Thymus (tissue), 11 donors: ENCODE results near the gene PLEKHA5. TPM values are rescaled to one million over a fixed set of nuclear protein-coding genes. Genes with fewer than 3 reads are reported as not detected.
"Not testable (repeated sequence)": the region's sequence is repeated elsewhere in the genome, so short reads cannot be mapped to it uniquely, and the experiment has no call there.

Source experiments
- DNase-seq, 9 donors: peaks; one replicate each; pipeline ENCODE4 v3.0.0-alpha.2; 2013; ENCODE audit warnings: low spot score in 9 of 9, low read depth in 6 of 9, missing footprints in 1 of 9
- H3K27ac ChIP-seq, 2 donors: one replicate each; pipeline ENCODE4 v1.5.1; 2013; ENCODE audit warnings: control low read depth in 1 of 2, low read depth in 1 of 2, low read length in 1 of 2, mild to moderate bottlenecking in 1 of 2, moderate library complexity in 1 of 2
- H3K27me3 ChIP-seq, 2 donors: one replicate each; pipeline ENCODE4 v1.5.1; 2013; ENCODE audit warnings: low read length in 1 of 2; ENCODE audit not compliant: control insufficient read depth in 2 of 2, insufficient read depth in 1 of 2
- H3K36me3 ChIP-seq, 2 donors: one replicate each; pipeline ENCODE4 v1.5.1; 2013; ENCODE audit warnings: low read length in 1 of 2, mild to moderate bottlenecking in 1 of 2, moderate library complexity in 1 of 2; ENCODE audit not compliant: control insufficient read depth in 2 of 2, insufficient read depth in 2 of 2
- H3K4me1 ChIP-seq, 2 donors: one replicate each; pipeline ENCODE4 v1.5.1; 2013; ENCODE audit warnings: low read length in 2 of 2; ENCODE audit not compliant: control insufficient read depth in 2 of 2, insufficient read depth in 2 of 2
- H3K4me3 ChIP-seq, 2 donors: one replicate each; pipeline ENCODE4 v1.5.1; 2013; ENCODE audit warnings: low read length in 2 of 2, control low read depth in 1 of 2, mild to moderate bottlenecking in 1 of 2
- H3K9me3 ChIP-seq, 2 donors: one replicate each; pipeline ENCODE4 v1.5.1; 2013; ENCODE audit warnings: low read length in 1 of 2, mild to moderate bottlenecking in 1 of 2; ENCODE audit not compliant: control insufficient read depth in 2 of 2, insufficient read depth in 1 of 2
- WGBS: extraction: QIAGEN DNeasy Blood & Tissue Kit; methylation state at CpG from one replicate; pipeline ENCODE4 v1.1.7; 2013; 5-methylcytosine and 5-hydroxymethylcytosine counted together
- polyA plus RNA-seq: library from polyadenylated mRNA; stranded (reverse); fragments of 200-250 nt; gene quantifications from one replicate; pipeline ENCODE4 v1.2.3, GENCODE V29; 2013
- total RNA-seq: library from RNA; stranded (reverse); fragments of 120-200 nt; gene quantifications from one replicate; pipeline ENCODE4 v1.2.4, GENCODE V29; 2013
- donor health status: healthy.

Gene PLEKHA5
- total and polyA plus RNA-seq, 2 donors, result 12.2 to 18.0 TPM

DNA sequence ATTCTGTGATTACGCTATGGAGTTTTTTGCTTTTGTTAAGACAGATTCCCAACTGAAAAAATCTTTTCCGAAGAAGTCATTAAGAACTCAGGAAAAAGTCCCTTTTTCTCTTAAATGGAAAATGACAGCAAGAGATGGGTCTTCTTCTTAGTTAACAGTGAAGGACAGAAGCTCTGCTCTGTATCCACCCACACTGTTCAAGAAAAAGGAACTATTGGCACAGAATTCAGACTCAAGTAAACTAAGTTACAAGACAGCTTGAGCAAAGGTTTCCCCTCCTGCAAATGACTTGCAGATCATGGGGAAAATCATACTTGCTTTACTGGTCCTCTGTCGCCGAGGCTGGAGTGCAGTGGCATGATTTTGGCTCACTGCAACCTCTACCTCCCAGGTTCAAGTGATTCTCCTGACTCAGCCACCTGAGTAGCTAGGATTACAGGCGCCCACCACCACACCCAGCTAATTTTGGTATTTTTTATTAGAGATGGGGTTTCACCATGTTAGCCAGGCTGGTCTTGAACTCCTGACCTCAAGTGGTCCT, 172.6 kb downstream of the PLEKHA5 start:
- 96% methylated on average over 5 of the region's 5 CpGs for WGBS
- no peak for DNase-seq
- Histone ChIP-seq H3K4me1 (no peaks in the 10 kb centered on the region), H3K27ac (no peak overlapping the region), H3K36me3 (peaks cover 0 to 2% of the 10 kb centered on the region in 2 donors), H3K4me3 (no peak overlapping the region), H3K9me3 (no peaks in the 10 kb centered on the region), H3K27me3 (no peaks in the 10 kb centered on the region)

DNA sequence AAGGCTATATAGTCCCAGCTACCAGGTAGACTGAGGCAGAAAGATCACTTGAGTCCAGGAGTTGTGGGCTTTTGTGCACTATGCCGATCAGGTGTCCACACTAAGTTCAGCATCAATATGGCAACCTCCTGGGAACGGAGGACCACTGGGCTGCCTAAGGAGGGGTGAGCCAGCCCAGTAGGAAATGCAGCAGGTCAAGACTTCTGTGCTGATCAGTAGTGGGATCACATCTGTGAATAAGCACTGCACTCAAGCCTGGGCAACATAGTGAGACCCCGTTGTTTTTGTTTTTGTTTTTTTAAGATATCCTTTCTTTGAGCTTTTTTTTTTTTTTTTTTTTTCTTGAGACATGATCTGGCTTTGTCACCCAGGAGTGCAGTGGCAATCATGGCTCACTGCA, 174.0 kb downstream of the PLEKHA5 start:
- DNase-seq, result no peak
- H3K27me3 ChIP-seq, result no peaks in the 10 kb centered on the region
- no peak overlapping the region for H3K4me3 ChIP-seq
- H3K27ac ChIP-seq, result no peak overlapping the region
- peaks cover 0 to 2% of the 10 kb centered on the region in 2 donors for H3K36me3 ChIP-seq
- H3K9me3 ChIP-seq, result no peaks in the 10 kb centered on the region
- H3K4me1 ChIP-seq, result no peaks in the 10 kb centered on the region
- 98% methylated on average over 3 of the region's 3 CpGs for WGBS

DNA sequence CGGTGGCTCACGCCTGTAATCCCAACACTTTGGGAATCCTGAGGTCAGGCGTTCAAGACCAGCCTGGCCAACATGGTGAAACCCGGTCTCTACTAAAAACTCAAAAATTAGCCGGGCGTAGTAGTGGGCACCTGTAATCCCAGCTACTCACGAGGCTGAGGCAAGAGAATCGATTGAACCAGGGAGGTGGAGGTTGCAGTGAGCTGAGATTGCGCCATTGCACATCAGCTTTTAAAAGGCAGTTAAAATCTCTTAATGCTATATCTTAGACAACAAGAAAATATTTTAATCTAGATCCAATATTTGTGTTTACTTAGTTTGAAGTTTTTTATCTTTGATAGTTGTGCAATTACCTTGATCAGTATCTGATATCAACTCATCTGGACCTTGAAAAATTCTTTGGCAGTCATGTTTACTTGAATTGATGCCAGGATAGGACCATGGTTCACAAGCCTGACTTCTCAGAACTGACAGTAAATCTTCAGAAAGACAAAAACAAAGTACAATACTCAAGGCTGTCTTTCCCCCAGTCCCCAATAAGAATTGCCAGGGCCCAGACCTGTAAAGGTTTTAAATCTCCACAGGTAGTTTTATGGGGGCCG, 174.7 kb downstream of the PLEKHA5 start:
- no peak for DNase-seq
- H3K27me3 ChIP-seq, result no peaks in the 10 kb centered on the region
- H3K4me1 ChIP-seq, result no peaks in the 10 kb centered on the region
- H3K4me3 ChIP-seq, result no peak overlapping the region
- H3K27ac ChIP-seq, result no peak overlapping the region
- WGBS, result 98% methylated on average over 10 of the region's 10 CpGs
- peaks cover 0 to 2% of the 10 kb centered on the region in 2 donors for H3K36me3 ChIP-seq
- no peaks in the 10 kb centered on the region for H3K9me3 ChIP-seq

DNA sequence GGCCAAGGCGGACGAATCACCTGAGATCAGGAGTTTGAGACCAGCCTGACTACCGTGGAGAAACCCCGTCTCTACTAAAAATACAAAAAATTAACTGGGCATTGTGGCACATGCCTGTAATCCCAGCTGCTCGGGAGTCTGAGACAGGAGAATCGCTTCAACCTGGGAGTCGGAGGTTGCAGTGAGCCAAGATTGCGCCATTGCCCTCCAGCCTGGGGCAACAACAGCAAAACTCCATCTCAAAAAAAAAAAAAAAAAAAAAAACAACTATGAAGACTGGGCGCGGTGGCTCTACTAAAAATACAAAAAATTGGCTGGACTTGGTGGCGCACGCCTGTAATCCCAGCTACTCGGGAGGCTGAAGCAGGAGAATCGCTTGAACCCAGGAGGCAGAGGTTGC, 176.1 kb downstream of the PLEKHA5 start:
- H3K27me3 ChIP-seq, H3K4me1 ChIP-seq, DNase-seq, H3K9me3 ChIP-seq, H3K36me3 ChIP-seq, H3K4me3 ChIP-seq, H3K27ac ChIP-seq: not testable (repeated sequence)
- 98% methylated on average over 14 of the region's 14 CpGs for WGBS

DNA sequence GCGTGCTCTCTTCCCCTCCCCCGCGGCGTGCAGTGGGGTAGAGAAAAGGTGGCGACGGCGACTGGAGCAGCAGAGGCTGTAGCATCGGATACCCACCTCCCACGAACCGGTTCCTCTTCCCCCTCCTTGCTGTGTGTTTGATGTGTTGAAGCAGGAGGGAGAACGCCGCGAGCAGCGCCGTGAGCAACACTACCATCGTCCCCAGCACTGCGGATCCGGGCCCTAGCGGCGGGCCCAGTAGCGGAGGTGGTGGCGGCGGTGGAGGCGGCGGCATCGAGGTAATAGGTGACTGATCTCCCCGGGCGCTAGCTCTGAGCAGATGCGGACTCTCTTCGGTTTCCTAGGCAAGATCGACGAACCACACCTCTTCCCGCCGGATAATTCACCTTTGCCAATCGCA, 176.8 kb downstream of the PLEKHA5 start:
- H3K27ac ChIP-seq, result no peak overlapping the region
- WGBS, result 98% methylated on average over 35 of the region's 35 CpGs
- no peak for DNase-seq
- H3K4me3 ChIP-seq, result no peak overlapping the region
- H3K9me3 ChIP-seq, result no peaks in the 10 kb centered on the region
- H3K4me1 ChIP-seq, result no peaks in the 10 kb centered on the region
- no peaks in the 10 kb centered on the region for H3K27me3 ChIP-seq
- peaks cover 0 to 2% of the 10 kb centered on the region in 2 donors for H3K36me3 ChIP-seq

DNA sequence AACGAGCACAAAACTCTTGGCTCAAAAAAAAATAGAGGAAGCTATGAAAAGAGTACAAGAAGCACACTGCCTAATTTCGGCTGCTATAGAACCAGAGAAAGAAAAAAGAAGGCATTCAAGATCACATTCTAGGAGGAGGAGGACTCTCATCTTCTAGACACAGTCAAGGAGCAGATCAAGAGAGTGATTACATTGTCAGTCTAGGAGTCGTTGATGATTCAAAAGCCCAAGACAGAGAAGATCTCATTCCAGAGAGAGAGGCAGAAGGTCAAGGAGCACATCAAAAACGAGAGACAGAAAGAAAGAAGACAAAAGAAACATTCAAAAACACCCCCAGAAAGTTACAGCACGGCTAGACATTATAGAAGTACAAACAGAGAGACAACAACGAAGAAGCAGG, 177.9 kb downstream of the PLEKHA5 start:
- no peaks in the 10 kb centered on the region for H3K4me1 ChIP-seq
- H3K4me3 ChIP-seq, result no peak overlapping the region
- H3K27me3 ChIP-seq, result no peaks in the 10 kb centered on the region
- no peaks in the 10 kb centered on the region for H3K9me3 ChIP-seq
- WGBS, result 96% methylated on average over 6 of the region's 6 CpGs
- H3K27ac ChIP-seq, result no peak overlapping the region
- peaks cover 0 to 2% of the 10 kb centered on the region in 2 donors for H3K36me3 ChIP-seq
- DNase-seq, result no peak

DNA sequence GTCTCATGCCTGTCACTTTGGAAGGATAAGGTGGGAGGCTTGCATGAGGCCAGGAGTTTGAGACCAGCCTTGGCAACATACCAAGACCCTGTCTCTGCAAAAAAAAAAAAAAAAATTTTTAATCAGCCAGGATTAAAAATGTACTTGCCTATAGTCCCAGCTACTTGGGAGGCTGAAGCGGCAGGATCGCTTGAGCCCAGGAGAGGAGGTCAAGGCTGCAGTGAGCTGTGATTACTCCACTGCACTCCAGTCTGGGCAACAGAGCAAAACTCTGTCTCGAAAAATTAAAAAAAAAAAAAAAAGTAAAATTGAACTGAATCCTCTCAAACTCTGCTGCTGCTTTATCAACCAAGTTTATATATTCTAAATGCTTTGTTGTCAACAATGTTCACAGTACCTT, 181.6 kb downstream of the PLEKHA5 start:
- Histone ChIP-seq H3K36me3 (peaks cover 0 to 2% of the 10 kb centered on the region in 2 donors), H3K4me3 (no peak overlapping the region), H3K27ac (no peak overlapping the region), H3K27me3 (no peaks in the 10 kb centered on the region), H3K4me1 (no peaks in the 10 kb centered on the region), H3K9me3 (no peaks in the 10 kb centered on the region)
- no peak for DNase-seq
- WGBS, result 97% methylated on average over 3 of the region's 3 CpGs

DNA sequence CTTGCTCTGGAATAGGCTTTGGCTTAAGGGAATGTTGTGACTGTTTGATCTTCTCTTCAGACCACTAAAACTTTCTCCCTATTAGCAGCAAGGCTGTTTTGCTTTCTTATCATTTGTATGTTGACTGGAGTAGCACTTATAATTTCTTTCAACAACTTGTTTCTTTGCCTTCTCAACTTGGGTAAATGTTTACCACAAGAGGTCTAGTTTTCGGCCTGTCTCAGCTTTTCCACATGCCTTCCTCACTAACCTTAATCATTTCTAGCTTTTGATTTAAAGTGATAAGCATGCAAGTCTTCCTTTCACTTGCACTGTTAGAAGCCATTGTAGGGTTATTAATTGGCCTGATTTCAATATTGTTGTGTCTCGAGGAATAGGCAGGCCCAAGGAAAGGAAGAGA, 183.1 kb downstream of the PLEKHA5 start:
- no peaks in the 10 kb centered on the region for H3K4me1 ChIP-seq
- 96% methylated on average over 2 of the region's 2 CpGs for WGBS
- no peak overlapping the region for H3K4me3 ChIP-seq
- no peak for DNase-seq
- H3K9me3 ChIP-seq, result no peaks in the 10 kb centered on the region
- no peaks in the 10 kb centered on the region for H3K36me3 ChIP-seq
- H3K27ac ChIP-seq, result no peak overlapping the region
- no peaks in the 10 kb centered on the region for H3K27me3 ChIP-seq

DNA sequence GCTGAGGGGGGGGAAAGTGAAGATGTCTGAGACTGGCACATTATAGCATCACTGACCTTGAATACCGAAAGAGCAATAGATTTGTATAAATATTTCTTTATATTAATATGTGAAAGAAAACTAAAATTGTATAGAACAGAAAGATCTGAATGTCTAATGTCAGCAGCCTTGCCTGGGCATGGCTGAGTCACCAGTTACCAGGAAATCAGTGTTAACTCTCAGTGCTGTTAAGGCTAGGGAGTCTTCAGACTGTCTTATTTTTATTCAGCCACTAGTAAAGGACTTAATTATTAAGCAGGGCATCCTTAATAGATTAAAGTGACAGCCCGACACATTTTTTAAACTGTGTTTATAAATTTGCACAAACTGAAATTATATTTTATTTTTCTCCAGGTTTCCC, 186.9 kb downstream of the PLEKHA5 start:
- no peaks in the 10 kb centered on the region for H3K27me3 ChIP-seq
- WGBS, result 98% methylated on average over 2 of the region's 2 CpGs
- no peak overlapping the region for H3K27ac ChIP-seq
- H3K4me1 ChIP-seq, result no peaks in the 10 kb centered on the region
- no peak for DNase-seq
- no peaks in the 10 kb centered on the region for H3K36me3 ChIP-seq
- no peak overlapping the region for H3K4me3 ChIP-seq
- H3K9me3 ChIP-seq, result no peaks in the 10 kb centered on the region
